H9 (cell line): Measurements from ENCODE around the gene ANKRD55. TPM values are rescaled to one million over a fixed set of nuclear protein-coding genes. Genes with fewer than 3 reads are reported as not detected.

ENCODE experiments used
- DNase-seq: peaks from one replicate; pipeline ENCODE4 v3.0.0-alpha.2; 2017
- H2AFZ ChIP-seq: one replicate; pipeline ENCODE4 v1.6.1; 2013; ENCODE audit warnings: mild to moderate bottlenecking, low read length, control low read depth, moderate library complexity
- H2AK5ac ChIP-seq: 2 replicates; pipeline ENCODE4 v1.6.1; 2013; ENCODE audit warnings: low read length, control low read depth, mixed read lengths; ENCODE audit not compliant: insufficient read length
- H2BK120ac ChIP-seq: one replicate; pipeline ENCODE4 v1.6.1; 2013; ENCODE audit warnings: low read depth, mild to moderate bottlenecking, low read length, control low read depth, inconsistent platforms; ENCODE audit not compliant: poor library complexity, severe bottlenecking
- H2BK12ac ChIP-seq: 2 replicates; pipeline ENCODE4 v1.6.1; 2013; ENCODE audit warnings: low read length, control low read depth, mixed read lengths, low read depth; ENCODE audit not compliant: insufficient read length
- H2BK15ac ChIP-seq: 2 replicates; pipeline ENCODE4 v1.6.1; 2013; ENCODE audit warnings: low read depth, low read length, control low read depth
- H2BK20ac ChIP-seq: one replicate; pipeline ENCODE4 v1.6.1; 2013; ENCODE audit warnings: low read depth, mild to moderate bottlenecking, low read length, control low read depth, inconsistent platforms; ENCODE audit not compliant: poor library complexity, severe bottlenecking
- H2BK5ac ChIP-seq: 2 replicates; pipeline ENCODE4 v1.6.1; 2013; ENCODE audit warnings: low read length, control low read depth, mixed read lengths; ENCODE audit not compliant: insufficient read length
- H3K14ac ChIP-seq: 2 replicates; pipeline ENCODE4 v1.6.1; 2013; ENCODE audit warnings: low read length, control low read depth; ENCODE audit not compliant: insufficient read depth
- H3K18ac ChIP-seq: 2 replicates; pipeline ENCODE4 v1.6.1; 2013; ENCODE audit warnings: low read depth, mild to moderate bottlenecking, mixed read lengths, low read length, control low read depth; ENCODE audit not compliant: insufficient read length
- H3K23ac ChIP-seq: 2 replicates; pipeline ENCODE4 v1.6.1; 2013; ENCODE audit warnings: low read length, control low read depth, mixed read lengths, low read depth; ENCODE audit not compliant: insufficient read length
- H3K23me2 ChIP-seq: 2 replicates; pipeline ENCODE4 v1.6.1; 2013; ENCODE audit warnings: low read depth, mild to moderate bottlenecking, mixed read lengths, low read length, control low read depth; ENCODE audit not compliant: insufficient read length, poor library complexity, severe bottlenecking
- H3K27ac ChIP-seq: 2 replicates; pipeline ENCODE4 v1.5.1; 2013; ENCODE audit warnings: low read length, control low read depth, mixed read lengths, low read depth; ENCODE audit not compliant: insufficient read length
- H3K27me3 ChIP-seq: 2 replicates; pipeline ENCODE4 v1.6.1; 2013; ENCODE audit warnings: low read length, control low read depth, inconsistent platforms; ENCODE audit not compliant: insufficient read depth
- H3K4ac ChIP-seq: 2 replicates; pipeline ENCODE4 v1.6.1; 2013; ENCODE audit warnings: low read depth, mild to moderate bottlenecking, control low read depth, inconsistent platforms, low read length, moderate library complexity
- H3K4me1 ChIP-seq: 2 replicates; pipeline ENCODE4 v1.6.1; 2013; ENCODE audit warnings: low read length, control low read depth, inconsistent platforms; ENCODE audit not compliant: insufficient read depth
- H3K4me2 ChIP-seq: 2 replicates; pipeline ENCODE4 v1.6.1; 2013; ENCODE audit warnings: low read length, control low read depth, mixed read lengths; ENCODE audit not compliant: insufficient read length, insufficient read depth
- H3K56ac ChIP-seq: 2 replicates; pipeline ENCODE4 v1.6.1; 2013; ENCODE audit warnings: low read depth, mild to moderate bottlenecking, mixed read lengths, low read length, control low read depth; ENCODE audit not compliant: insufficient read length
- H3K79me1 ChIP-seq: 2 replicates; pipeline ENCODE4 v1.6.1; 2013; ENCODE audit warnings: low read depth, mild to moderate bottlenecking, moderate library complexity, low read length, control low read depth, inconsistent platforms; ENCODE audit not compliant: insufficient read depth, poor library complexity, severe bottlenecking
- H3K79me2 ChIP-seq: 2 replicates; pipeline ENCODE4 v1.6.1; 2013; ENCODE audit warnings: low read length, control low read depth, inconsistent platforms; ENCODE audit not compliant: insufficient read depth
- H3K9ac ChIP-seq: 2 replicates; pipeline ENCODE4 v1.6.1; 2013; ENCODE audit warnings: low read length, control low read depth, mixed read lengths; ENCODE audit not compliant: insufficient read length; ENCODE audit errors: extremely low read depth
- H3K9me3 ChIP-seq: one replicate; pipeline ENCODE4 v1.6.1; 2013; ENCODE audit warnings: low read depth, low read length, inconsistent platforms; ENCODE audit not compliant: control insufficient read depth
- H3T11ph ChIP-seq: one replicate; pipeline ENCODE4 v1.6.1; 2013; ENCODE audit warnings: mild to moderate bottlenecking, low read length, control low read depth, inconsistent platforms
- H4K20me1 ChIP-seq: one replicate; pipeline ENCODE4 v1.6.1; 2013; ENCODE audit not compliant: control insufficient read depth, insufficient read length, insufficient read depth
- H4K5ac ChIP-seq: 2 replicates; pipeline ENCODE4 v1.6.1; 2013; ENCODE audit warnings: low read depth, mild to moderate bottlenecking, mixed read lengths, low read length, control low read depth; ENCODE audit not compliant: insufficient read length
- H4K8ac ChIP-seq: replicated peaks from 2 replicates; pipeline ENCODE4 v1.6.1; 2013; ENCODE audit warnings: low read length, control low read depth, mixed read lengths, low read depth; ENCODE audit not compliant: insufficient read length
- H4K91ac ChIP-seq: 2 replicates; pipeline ENCODE4 v1.6.1; 2013; ENCODE audit warnings: low read depth, mild to moderate bottlenecking, moderate library complexity, mixed read lengths, low read length, control low read depth; ENCODE audit not compliant: insufficient read length
- H3K27ac Mint-ChIP-seq, 3 experiments: 2 replicates in 2 of 3; 3 replicates in 1 of 3; pipeline ENCODE4 v1.8.0; 2020 to 2021; ENCODE audit warnings: mixed read lengths in 3 of 3, mild to moderate bottlenecking in 1 of 3, moderate library complexity in 1 of 3
- H3K27me3 Mint-ChIP-seq: 2 replicates; pipeline ENCODE4 v1.8.0; 2021; ENCODE audit warnings: low read depth, mild to moderate bottlenecking, moderate library complexity, mixed read lengths
- H3K36me3 Mint-ChIP-seq, 3 experiments: 2 replicates in 2 of 3; 3 replicates in 1 of 3; pipeline ENCODE4 v1.8.0; 2020 to 2021; ENCODE audit warnings: low read depth in 3 of 3, mixed read lengths in 3 of 3; ENCODE audit not compliant: insufficient read depth in 1 of 3
- H3K4me1 Mint-ChIP-seq, 2 experiments: 2 replicates each; pipeline ENCODE4 v1.8.0; 2020; ENCODE audit warnings: mixed read lengths in 2 of 2
- H3K4me3 Mint-ChIP-seq, 2 experiments: 2 replicates in 1 of 2; 3 replicates in 1 of 2; pipeline ENCODE4 v1.8.0; 2020 to 2021; ENCODE audit warnings: mild to moderate bottlenecking in 2 of 2, mixed read lengths in 2 of 2, moderate library complexity in 1 of 2
- H3K9me3 Mint-ChIP-seq, 2 experiments: 2 replicates in 1 of 2; 3 replicates in 1 of 2; pipeline ENCODE4 v1.8.0; 2020; ENCODE audit warnings: mild to moderate bottlenecking in 2 of 2, mixed read lengths in 2 of 2, moderate library complexity in 1 of 2
- WGBS: extraction: QIAGEN DNeasy Blood & Tissue Kit; methylation state at CpG from one replicate; pipeline ENCODE4 v1.1.7; 2013; ENCODE audit warnings: missing lambda C conversion rate, low lambda C conversion rate, mixed read lengths; ENCODE audit not compliant: insufficient read length; ENCODE audit errors: extremely low coverage; 5-methylcytosine and 5-hydroxymethylcytosine counted together
- total RNA-seq: library from RNA; stranded (reverse); gene quantifications from 2 replicates; pipeline ENCODE4 v1.2.1, GENCODE V29; 2021
- TF ChIP-seq, protein P1 (sequence below): fragments of 200-600 bp; sonication (generic); conservative IDR thresholded peaks from 3 replicates; pipeline ENCODE4 v1.8.0; 2021; ENCODE audit warnings: antibody characterized with exemption, mild to moderate bottlenecking

ANKRD55 gene
- total RNA-seq, 1 experiment from 2014 or later = not detected

GRCh38 chr5:56143373-56143714, 89.8 kb downstream of the ANKRD55 start:
- no CpG with 5 or more reads among the region's 2 CpGs for WGBS
- no peak overlapping the region for H4K91ac ChIP-seq
- H3K79me1 ChIP-seq = no peaks in the 10 kb centered on the region
- no peak overlapping the region for H2BK5ac ChIP-seq
- no peak overlapping the region for H3K9ac ChIP-seq
- H3K23me2 ChIP-seq = no peaks in the 10 kb centered on the region
- H3K18ac ChIP-seq = no peak overlapping the region
- no peaks in the 10 kb centered on the region for H3K36me3 Mint-ChIP-seq
- H3K27ac Mint-ChIP-seq = no peak overlapping the region
- no peaks in the 10 kb centered on the region for H3K27me3 ChIP-seq
- H4K20me1 ChIP-seq = no peaks in the 10 kb centered on the region
- H2BK20ac ChIP-seq = no peak overlapping the region
- no peak overlapping the region for H3K56ac ChIP-seq
- no peak overlapping the region for H2BK15ac ChIP-seq
- H3T11ph ChIP-seq = no peak overlapping the region
- TF ChIP-seq, protein P1, sequence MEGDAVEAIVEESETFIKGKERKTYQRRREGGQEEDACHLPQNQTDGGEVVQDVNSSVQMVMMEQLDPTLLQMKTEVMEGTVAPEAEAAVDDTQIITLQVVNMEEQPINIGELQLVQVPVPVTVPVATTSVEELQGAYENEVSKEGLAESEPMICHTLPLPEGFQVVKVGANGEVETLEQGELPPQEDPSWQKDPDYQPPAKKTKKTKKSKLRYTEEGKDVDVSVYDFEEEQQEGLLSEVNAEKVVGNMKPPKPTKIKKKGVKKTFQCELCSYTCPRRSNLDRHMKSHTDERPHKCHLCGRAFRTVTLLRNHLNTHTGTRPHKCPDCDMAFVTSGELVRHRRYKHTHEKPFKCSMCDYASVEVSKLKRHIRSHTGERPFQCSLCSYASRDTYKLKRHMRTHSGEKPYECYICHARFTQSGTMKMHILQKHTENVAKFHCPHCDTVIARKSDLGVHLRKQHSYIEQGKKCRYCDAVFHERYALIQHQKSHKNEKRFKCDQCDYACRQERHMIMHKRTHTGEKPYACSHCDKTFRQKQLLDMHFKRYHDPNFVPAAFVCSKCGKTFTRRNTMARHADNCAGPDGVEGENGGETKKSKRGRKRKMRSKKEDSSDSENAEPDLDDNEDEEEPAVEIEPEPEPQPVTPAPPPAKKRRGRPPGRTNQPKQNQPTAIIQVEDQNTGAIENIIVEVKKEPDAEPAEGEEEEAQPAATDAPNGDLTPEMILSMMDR = no peak
- no peaks in the 10 kb centered on the region for H3K4me1 ChIP-seq
- no peak for DNase-seq
- peaks cover 3 to 4% of the 10 kb centered on the region in 2 experiments; a peak in 2 of 4 replicates for H3K4me1 Mint-ChIP-seq
- no peak overlapping the region for H3K4ac ChIP-seq
- no peaks in the 10 kb centered on the region for H3K9me3 Mint-ChIP-seq
- H3K14ac ChIP-seq = no peak overlapping the region
- no peak overlapping the region for H2AK5ac ChIP-seq
- no peak overlapping the region for H2AFZ ChIP-seq
- H2BK120ac ChIP-seq = no peak overlapping the region
- H3K27ac ChIP-seq = no peak overlapping the region
- H4K8ac ChIP-seq = no peak overlapping the region
- H3K23ac ChIP-seq = no peak overlapping the region
- H3K9me3 ChIP-seq = no peaks in the 10 kb centered on the region
- H2BK12ac ChIP-seq = no peak overlapping the region
- no peaks in the 10 kb centered on the region for H3K27me3 Mint-ChIP-seq
- H3K79me2 ChIP-seq = no peaks in the 10 kb centered on the region
- H3K4me3 Mint-ChIP-seq = no peak overlapping the region
- no peak overlapping the region for H3K4me2 ChIP-seq
- no peak overlapping the region for H4K5ac ChIP-seq
